ENCODE data around the gene CEP89. TPM values are rescaled to one million over a fixed set of nuclear protein-coding genes. Genes with fewer than 3 reads are reported as not detected.

The CEP89 gene
- 10 to 100 TPM; 17.6 to 17.8 TPM for total RNA-seq

DNA sequence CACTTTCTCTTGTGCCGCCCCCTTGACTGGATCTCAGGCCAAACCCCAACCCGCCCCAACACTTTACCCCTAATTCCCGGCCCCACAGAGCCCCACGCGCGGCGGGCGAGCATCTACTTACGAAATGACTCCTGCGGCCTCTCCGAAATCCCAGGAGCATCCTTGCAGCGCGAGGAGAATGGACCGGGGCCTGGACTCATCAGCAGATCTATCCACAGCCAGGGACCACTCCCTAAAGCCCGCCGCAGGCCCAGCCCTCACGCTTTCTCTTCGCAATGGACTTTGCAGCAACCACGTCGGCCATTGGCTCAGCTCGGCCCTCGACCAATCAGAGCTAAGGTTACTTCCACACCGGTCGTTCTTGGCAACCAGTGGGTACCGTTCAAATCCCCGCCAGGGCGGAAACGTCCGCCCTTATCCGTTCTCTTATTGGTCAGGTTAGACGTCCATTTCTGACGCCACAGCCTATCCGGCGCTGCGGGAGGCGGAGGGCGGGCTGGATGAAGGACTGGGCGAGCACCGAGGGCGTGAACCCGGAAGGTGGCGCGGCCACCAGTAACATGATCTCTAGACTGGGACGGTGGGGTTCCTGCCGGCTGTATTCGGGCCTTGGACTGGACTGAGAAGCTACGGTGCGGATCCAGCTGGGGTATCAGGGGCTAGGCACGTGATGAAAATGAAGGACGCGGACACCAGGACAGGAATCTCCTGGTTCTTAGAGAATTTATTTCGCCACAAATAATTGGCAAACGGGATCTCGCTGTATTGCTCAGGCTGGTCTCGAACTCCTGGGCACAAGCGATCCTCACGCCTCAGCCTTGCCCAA, at the start of gene CEP89, which contains the start of gene FAAP24:
Gene CEP89, minus strand, starts transcription at position 244 of the 826 bp plus-strand sequence. Its CDS starts 84 bp downstream, at position 160.
Gene FAAP24, plus strand, starts transcription at position 528 of the 826 bp plus-strand sequence. CDS start 955 bp downstream, outside the sequence.

DNA sequence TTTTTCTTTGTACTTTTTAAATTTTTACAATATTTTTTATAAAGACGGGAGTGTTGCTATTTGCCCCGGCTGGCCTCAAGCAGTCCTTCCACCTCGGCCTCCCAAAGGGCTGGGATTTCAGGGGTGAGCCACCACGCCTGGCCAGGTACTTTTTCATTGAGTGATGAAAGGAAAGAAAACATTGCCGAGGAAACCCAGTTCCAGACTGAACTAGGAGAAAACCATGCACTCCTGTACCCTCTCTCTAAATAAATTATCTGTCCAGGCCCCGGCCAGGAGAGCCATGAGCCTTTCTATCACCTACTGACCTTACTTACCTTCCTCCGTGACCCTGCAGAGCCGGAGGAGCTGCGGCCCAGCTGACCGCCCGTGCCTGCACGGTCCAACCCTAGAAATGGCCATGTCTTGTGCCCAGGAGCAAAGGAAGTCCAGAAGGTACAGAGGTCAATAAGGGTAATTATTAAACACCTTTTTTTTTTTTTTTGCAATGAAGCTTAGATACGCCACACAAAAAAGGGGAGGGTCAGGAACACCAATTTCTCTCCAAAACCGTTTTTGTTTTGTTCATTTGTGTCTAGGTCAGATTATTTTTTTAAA, 102.3 kb downstream of the CEP89 start, which contains the start of gene SLC7A9:
Gene SLC7A9, minus strand, starts transcription at position 399 of the 597 bp plus-strand sequence. CDS start 1,233 bp downstream, outside the sequence.

Other genes with a start within 250 kb of the CEP89 start
- under 1 TPM in 1 of 2 experiments, not detected in 1; 0.17 TPM for gene SLC7A9, start 102.2 kb downstream of the CEP89 start, total RNA-seq
- gene FAAP24, start 284 bp upstream of the CEP89 start, total RNA-seq = 1 to 10 TPM; 4.2 to 4.4 TPM
- 1 to 10 TPM; 1.4 to 2.9 TPM for gene RHPN2, start 92.9 kb upstream of the CEP89 start, total RNA-seq
- gene GPATCH1, start 109.2 kb upstream of the CEP89 start, total RNA-seq = 10 to 100 TPM; 11.5 to 11.7 TPM
- not detected for gene WDR88, start 160.2 kb upstream of the CEP89 start, total RNA-seq
- under 1 TPM; 0.22 to 0.23 TPM for gene LRP3, start 222.4 kb upstream of the CEP89 start, total RNA-seq